Mesendoderm (in vitro differentiated cells): Measurements from ENCODE around the gene ZNF526.

Source experiments
- DNase-seq: peaks from one replicate; pipeline ENCODE4 v3.0.0; 2013
- H2AK5ac ChIP-seq: 2 replicates; pipeline ENCODE4 v1.6.1; 2013; ENCODE audit warnings: low read length, inconsistent platforms
- H2BK120ac ChIP-seq: 2 replicates; pipeline ENCODE4 v1.6.1; 2013; ENCODE audit warnings: low read depth, mild to moderate bottlenecking, low read length, moderate library complexity, mixed read lengths
- H2BK15ac ChIP-seq: replicated peaks from 2 replicates; pipeline ENCODE4 v1.6.1; 2013; ENCODE audit warnings: low read depth, mild to moderate bottlenecking, moderate library complexity
- H2BK5ac ChIP-seq: 2 replicates; pipeline ENCODE4 v1.6.1; 2013; ENCODE audit warnings: low read length, inconsistent platforms
- H3K18ac ChIP-seq: 2 replicates; pipeline ENCODE4 v1.6.1; 2013; ENCODE audit warnings: mild to moderate bottlenecking, low read length, mixed read lengths
- H3K23ac ChIP-seq: one replicate; pipeline ENCODE4 v1.6.1; 2013; ENCODE audit warnings: low read length
- H3K27ac ChIP-seq: 2 replicates; pipeline ENCODE4 v1.5.1; 2013; ENCODE audit warnings: low read depth, mild to moderate bottlenecking, inconsistent platforms, low read length, moderate library complexity
- H3K27me3 ChIP-seq: 2 replicates; pipeline ENCODE4 v1.6.1; 2013; ENCODE audit warnings: low read length, control low read depth, mild to moderate bottlenecking, inconsistent platforms; ENCODE audit not compliant: insufficient read depth, poor library complexity
- H3K36me3 ChIP-seq: 2 replicates; pipeline ENCODE4 v1.6.1; 2013; ENCODE audit warnings: low read length, inconsistent platforms; ENCODE audit not compliant: control insufficient read depth, insufficient read depth
- H3K4ac ChIP-seq: one replicate; pipeline ENCODE4 v1.6.1; 2013; ENCODE audit warnings: low read depth, mild to moderate bottlenecking, low read length, moderate library complexity
- H3K4me1 ChIP-seq: 2 replicates; pipeline ENCODE4 v1.6.1; 2013; ENCODE audit warnings: low read depth, low read length, inconsistent platforms; ENCODE audit not compliant: control insufficient read depth
- H3K4me2 ChIP-seq: 2 replicates; pipeline ENCODE4 v1.6.1; 2013; ENCODE audit warnings: low read length
- H3K4me3 ChIP-seq: 2 replicates; pipeline ENCODE4 v1.5.1; 2013; ENCODE audit warnings: mild to moderate bottlenecking, low read length
- H3K56ac ChIP-seq: one replicate; pipeline ENCODE4 v1.6.1; 2013; ENCODE audit warnings: low read length
- H3K79me1 ChIP-seq: 2 replicates; pipeline ENCODE4 v1.6.1; 2013; ENCODE audit warnings: low read length, inconsistent platforms
- H3K79me2 ChIP-seq: 2 replicates; pipeline ENCODE4 v1.6.1; 2013; ENCODE audit warnings: mild to moderate bottlenecking, low read length; ENCODE audit not compliant: control insufficient read depth, insufficient read depth
- H3K9ac ChIP-seq: 2 replicates; pipeline ENCODE4 v1.6.1; 2013; ENCODE audit warnings: low read length, inconsistent platforms
- H4K5ac ChIP-seq: one replicate; pipeline ENCODE4 v1.6.1; 2013; ENCODE audit warnings: low read length
- H4K8ac ChIP-seq: one replicate; pipeline ENCODE4 v1.6.1; 2013; ENCODE audit warnings: low read depth, mild to moderate bottlenecking, control low read depth, low read length, moderate library complexity
- WGBS: extraction: QIAGEN DNeasy Blood & Tissue Kit; methylation state at CpG from one replicate; pipeline ENCODE4 v1.1.7; 2013; ENCODE audit warnings: low lambda C conversion rate, missing lambda C conversion rate; ENCODE audit not compliant: insufficient coverage; ENCODE audit errors: extremely low coverage; 5-methylcytosine and 5-hydroxymethylcytosine counted together

ZNF526 gene

GRCh38 chr19:42191855-42192254, 28.3 kb upstream of the ZNF526 start:
- H4K5ac ChIP-seq: no peak overlapping the region
- no peak overlapping the region for H3K27ac ChIP-seq
- H3K79me2 ChIP-seq: no peaks in the 10 kb centered on the region
- no peaks in the 10 kb centered on the region for H3K4me1 ChIP-seq
- H3K4me2 ChIP-seq: no peak overlapping the region
- no peak overlapping the region for H3K23ac ChIP-seq
- no peak overlapping the region for H2AK5ac ChIP-seq
- no peak overlapping the region for H3K56ac ChIP-seq
- H3K36me3 ChIP-seq: no peaks in the 10 kb centered on the region
- H3K4me3 ChIP-seq: no peak overlapping the region
- no CpG with 5 or more reads among the region's 3 CpGs for WGBS
- no peak overlapping the region for H3K4ac ChIP-seq
- H2BK5ac ChIP-seq: no peak overlapping the region
- H3K9ac ChIP-seq: no peak overlapping the region
- no peaks in the 10 kb centered on the region for H3K79me1 ChIP-seq
- no peak for DNase-seq
- no peak overlapping the region for H2BK15ac ChIP-seq
- H3K27me3 ChIP-seq: no peaks in the 10 kb centered on the region
- H4K8ac ChIP-seq: no peak overlapping the region
- no peak overlapping the region for H3K18ac ChIP-seq
- H2BK120ac ChIP-seq: no peak overlapping the region

GRCh38 chr19:42193294-42193693, 26.8 kb upstream of the ZNF526 start:
- no peak overlapping the region for H2AK5ac ChIP-seq
- no peak overlapping the region for H3K4me2 ChIP-seq
- peaks cover 2% of the 10 kb centered on the region for H3K4me1 ChIP-seq
- H3K79me1 ChIP-seq: no peaks in the 10 kb centered on the region
- H3K4me3 ChIP-seq: no peak overlapping the region
- no peak overlapping the region for H3K9ac ChIP-seq
- H3K23ac ChIP-seq: no peak overlapping the region
- no peak overlapping the region for H4K5ac ChIP-seq
- no peak overlapping the region for H3K4ac ChIP-seq
- no peak overlapping the region for H2BK15ac ChIP-seq
- H3K18ac ChIP-seq: no peak overlapping the region
- H4K8ac ChIP-seq: no peak overlapping the region
- no peak overlapping the region for H3K56ac ChIP-seq
- no peaks in the 10 kb centered on the region for H3K79me2 ChIP-seq
- no CpG with 5 or more reads among the region's 1 CpG for WGBS
- H3K27ac ChIP-seq: no peak overlapping the region
- no peak overlapping the region for H2BK120ac ChIP-seq
- DNase-seq: no peak
- no peaks in the 10 kb centered on the region for H3K36me3 ChIP-seq
- H2BK5ac ChIP-seq: no peak overlapping the region
- no peaks in the 10 kb centered on the region for H3K27me3 ChIP-seq

DNA sequence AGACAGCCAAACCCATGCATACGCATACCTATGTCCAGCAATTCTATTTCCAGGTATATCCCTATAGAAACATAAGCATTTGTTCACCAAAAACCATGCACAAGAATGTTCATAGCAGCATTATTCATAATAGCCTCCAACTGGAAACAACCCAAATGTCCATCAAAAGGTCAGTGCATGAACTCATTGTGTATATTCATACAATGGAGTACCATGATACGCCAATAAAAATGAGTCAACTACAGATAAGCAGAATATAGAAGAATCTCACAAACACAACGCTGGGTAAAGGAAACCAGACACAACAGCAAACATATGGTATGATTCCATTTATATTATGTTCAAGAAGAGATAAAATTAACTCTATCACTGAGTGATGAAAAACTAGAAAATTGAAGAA, 26.4 kb upstream of the ZNF526 start:
- Histone ChIP-seq H3K79me2 (no peaks in the 10 kb centered on the region), H2BK15ac (no peak overlapping the region), H3K27ac (no peak overlapping the region)

GRCh38 chr19:42196011-42197001, 23.8 kb upstream of the ZNF526 start:
- H3K4ac ChIP-seq: no peak overlapping the region
- H3K4me1 ChIP-seq: peaks cover 5% of the 10 kb centered on the region
- peaks cover 4% of the 10 kb centered on the region for H3K79me1 ChIP-seq
- no peak overlapping the region for H3K27ac ChIP-seq
- no peak for DNase-seq
- no peak overlapping the region for H2AK5ac ChIP-seq
- H3K56ac ChIP-seq: no peak overlapping the region
- no peak overlapping the region for H2BK15ac ChIP-seq
- H3K4me2 ChIP-seq: no peak overlapping the region
- no peaks in the 10 kb centered on the region for H3K27me3 ChIP-seq
- no peak overlapping the region for H3K9ac ChIP-seq
- H2BK120ac ChIP-seq: no peak overlapping the region
- no peak overlapping the region for H3K18ac ChIP-seq
- peaks cover 5% of the 10 kb centered on the region for H3K36me3 ChIP-seq
- WGBS: no CpG with 5 or more reads among the region's 47 CpGs
- no peaks in the 10 kb centered on the region for H3K79me2 ChIP-seq
- no peak overlapping the region for H3K4me3 ChIP-seq
- H4K5ac ChIP-seq: no peak overlapping the region
- H4K8ac ChIP-seq: no peak overlapping the region
- H3K23ac ChIP-seq: no peak overlapping the region
- no peak overlapping the region for H2BK5ac ChIP-seq

More for the DNA sequence above, 26.4 kb upstream of the ZNF526 start:
- DNase-seq: no peak
- Histone ChIP-seq H2BK5ac (no peak overlapping the region), H2BK120ac (no peak overlapping the region), H3K4me1 (peaks cover 2% of the 10 kb centered on the region), H3K36me3 (peaks cover 3% of the 10 kb centered on the region), H3K56ac (no peak overlapping the region), H3K9ac (no peak overlapping the region), H4K5ac (no peak overlapping the region), H3K27me3 (no peaks in the 10 kb centered on the region), H3K79me1 (no peaks in the 10 kb centered on the region), H3K18ac (no peak overlapping the region), H4K8ac (no peak overlapping the region), H3K4me3 (no peak overlapping the region), H3K23ac (no peak overlapping the region), H3K4me2 (no peak overlapping the region), H3K4ac (no peak overlapping the region), H2AK5ac (no peak overlapping the region)
- WGBS: no CpG with 5 or more reads among the region's 3 CpGs

DNA sequence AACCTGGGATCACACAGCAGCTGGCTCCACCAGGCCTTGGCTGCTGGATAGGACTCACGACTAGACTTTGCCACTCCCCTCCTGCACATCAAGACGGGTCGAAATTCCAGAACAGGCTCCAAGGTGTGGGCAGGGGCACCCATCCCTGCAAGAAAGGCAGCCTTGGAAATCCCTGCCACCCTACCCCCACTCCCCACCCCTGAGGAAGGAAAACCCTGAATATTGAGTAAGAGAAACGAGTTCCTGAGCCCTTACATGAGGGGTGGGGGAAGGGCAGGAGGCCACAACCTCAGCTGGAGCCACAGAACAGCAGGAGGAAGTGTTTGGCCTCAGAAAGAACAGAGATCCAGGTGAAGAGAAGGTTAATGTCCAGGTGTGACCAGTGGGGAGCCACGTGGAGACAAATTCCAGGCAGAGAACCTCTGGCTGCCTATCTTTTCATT, 22.7 kb upstream of the ZNF526 start:
- Histone ChIP-seq H3K56ac (no peak overlapping the region), H2BK120ac (no peak overlapping the region), H3K4me2 (no peak overlapping the region), H4K5ac (no peak overlapping the region), H4K8ac (no peak overlapping the region), H3K4me3 (no peak overlapping the region), H2BK5ac (no peak overlapping the region), H3K23ac (no peak overlapping the region), H3K9ac (no peak overlapping the region), H3K27ac (no peak overlapping the region), H3K4me1 (peaks cover 5% of the 10 kb centered on the region), H3K79me2 (no peaks in the 10 kb centered on the region), H2BK15ac (no peak overlapping the region), H3K18ac (no peak overlapping the region), H3K27me3 (no peaks in the 10 kb centered on the region), H2AK5ac (no peak overlapping the region), H3K79me1 (peaks cover 7% of the 10 kb centered on the region), H3K4ac (no peak overlapping the region), H3K36me3 (peaks cover 5% of the 10 kb centered on the region)
- DNase-seq: no peak
- no CpG with 5 or more reads among the region's 5 CpGs for WGBS
